Measurements from ENCODE around the gene PHF12.
"Not testable (repeated sequence)": the region's sequence is repeated elsewhere in the genome, so short reads cannot be mapped to it uniquely, and the experiment has no call there.

The PHF12 gene

GRCh38 chr17:28910534-28910933, 40.8 kb downstream of the PHF12 start:
- DNase-seq (ENCODE audit: low spot score): no peak
- in situ Hi-C loops (cut with MboI; ENCODE audit: low sequenced_read_pairs, unreplicated experiment): no loop called here
- no peak for TF ChIP-seq CTCF (IDR thresholded peaks at IDR 0.05; ENCODE audit: borderline replicate concordance, control extremely low read depth, extremely low read depth, insufficient read depth, missing control alignments)

GRCh38 chr17:28908640-28909167, 42.6 kb downstream of the PHF12 start:
- no peak for DNase-seq (ENCODE audit: low spot score)
- in situ Hi-C loops (cut with MboI; ENCODE audit: low sequenced_read_pairs, unreplicated experiment): no loop called here
- TF ChIP-seq CTCF (IDR thresholded peaks at IDR 0.05; ENCODE audit: borderline replicate concordance, control extremely low read depth, extremely low read depth, insufficient read depth, missing control alignments): no peak

GRCh38 chr17:28907709-28908475, 43.4 kb downstream of the PHF12 start:
- in situ Hi-C loops (cut with MboI; ENCODE audit: low sequenced_read_pairs, unreplicated experiment): no loop called here
- TF ChIP-seq CTCF (IDR thresholded peaks at IDR 0.05; ENCODE audit: borderline replicate concordance, control extremely low read depth, extremely low read depth, insufficient read depth, missing control alignments): no peak
- DNase-seq (ENCODE audit: low spot score): no peak

GRCh38 chr17:28906706-28907438, 44.4 kb downstream of the PHF12 start:
- no peak for TF ChIP-seq CTCF (IDR thresholded peaks at IDR 0.05; ENCODE audit: borderline replicate concordance, control extremely low read depth, extremely low read depth, insufficient read depth, missing control alignments)
- DNase-seq (ENCODE audit: low spot score): no peak
- in situ Hi-C loops (cut with MboI; ENCODE audit: low sequenced_read_pairs, unreplicated experiment): no loop called here

- DNase-seq (ENCODE audit: low spot score): no peak
- TF ChIP-seq CTCF (IDR thresholded peaks at IDR 0.05; ENCODE audit: borderline replicate concordance, control extremely low read depth, extremely low read depth, insufficient read depth, missing control alignments): no peak
- in situ Hi-C loops (cut with MboI; ENCODE audit: low sequenced_read_pairs, unreplicated experiment): no loop called here
Measured at GRCh38 chr17:28906276-28906675, 45.0 kb downstream of the PHF12 start.

- TF ChIP-seq CTCF (IDR thresholded peaks at IDR 0.05; ENCODE audit: borderline replicate concordance, control extremely low read depth, extremely low read depth, insufficient read depth, missing control alignments): no peak
- DNase-seq (ENCODE audit: low spot score): no peak
- in situ Hi-C loops (cut with MboI; ENCODE audit: low sequenced_read_pairs, unreplicated experiment): no loop called here
Measured at GRCh38 chr17:28904800-28905199, 46.5 kb downstream of the PHF12 start.

GRCh38 chr17:28903546-28903841, 47.8 kb downstream of the PHF12 start:
- DNase-seq (ENCODE audit: low spot score); in situ Hi-C loops (cut with MboI; ENCODE audit: low sequenced_read_pairs, unreplicated experiment): not testable (repeated sequence)

Data from GM13976 (cell line).